Activated naive CD8-positive, alpha-beta T cell treated with anti-CD3 and anti-CD28 coated beads for 36 hours (primary cell): ENCODE measurements around the gene NKG7. TPM values are rescaled to one million over a fixed set of nuclear protein-coding genes. Genes with fewer than 3 reads are reported as not detected.

Experiments
- DNase-seq: peaks from one replicate; pipeline ENCODE4 v3.0.0; 2021
- H3K27ac Mint-ChIP-seq: one replicate; pipeline ENCODE4 v1.8.0; 2022; ENCODE audit warnings: mild to moderate bottlenecking, moderate library complexity, mixed read lengths
- H3K27me3 Mint-ChIP-seq: one replicate; pipeline ENCODE4 v1.8.0; 2022; ENCODE audit warnings: mild to moderate bottlenecking, mixed read lengths
- H3K36me3 Mint-ChIP-seq: one replicate; pipeline ENCODE4 v1.8.0; 2021; ENCODE audit warnings: mild to moderate bottlenecking, mixed read lengths
- H3K4me1 Mint-ChIP-seq: one replicate; pipeline ENCODE4 v1.8.0; 2021; ENCODE audit warnings: mixed read lengths
- H3K4me3 Mint-ChIP-seq: one replicate; pipeline ENCODE4 v1.8.0; 2022; ENCODE audit warnings: mild to moderate bottlenecking, moderate library complexity, mixed read lengths
- H3K9me3 Mint-ChIP-seq: one replicate; pipeline ENCODE4 v1.8.0; 2022; ENCODE audit warnings: mixed read lengths
- total RNA-seq, 2 experiments: library from RNA; stranded (reverse); gene quantifications; one replicate each; pipeline ENCODE4 v1.2.3, GENCODE V29; 2021

NKG7 gene
- total RNA-seq, 2 experiments from 2014 or later = 85.3 to 91.9 TPM

- Mint-ChIP-seq H3K4me3 (peak overlapping the region; percentile 80), H3K4me1 (peaks cover 61% of the 10 kb centered on the region), H3K27ac (peak overlapping the region; percentile 99), H3K9me3 (peaks cover 9% of the 10 kb centered on the region), H3K27me3 (no peaks in the 10 kb centered on the region), H3K36me3 (peaks cover 26% of the 10 kb centered on the region)
- no peak for DNase-seq
These were observed 1.2 kb downstream of the NKG7 start for GRCh38 chr19:51371186-51371690.

- DNase-seq = no peak
- Mint-ChIP-seq H3K27me3 (no peaks in the 10 kb centered on the region), H3K4me1 (peaks cover 54% of the 10 kb centered on the region), H3K4me3 (peak overlapping the region; percentile 80), H3K27ac (no peak overlapping the region), H3K36me3 (peaks cover 25% of the 10 kb centered on the region), H3K9me3 (peaks cover 7% of the 10 kb centered on the region)
These were observed 2.2 kb downstream of the NKG7 start for GRCh38 chr19:51370230-51370629.

- H3K36me3 Mint-ChIP-seq = peaks cover 27% of the 10 kb centered on the region
- peak within 1 kb of the TSS; percentile 99 for H3K4me3 Mint-ChIP-seq
- peaks cover 55% of the 10 kb centered on the region for H3K4me1 Mint-ChIP-seq
- peak within 1 kb of the TSS; percentile 96 for H3K27ac Mint-ChIP-seq
- no peaks in the 10 kb centered on the region for H3K27me3 Mint-ChIP-seq
- H3K9me3 Mint-ChIP-seq = no peaks in the 10 kb centered on the region
- peak; percentile 47 for DNase-seq
These were observed 3.8 kb downstream of the NKG7 start, which contains the start of gene CLDND2 for GRCh38 chr19:51368366-51369282. TSS of gene CLDND2 (minus strand) at chr19:51369003. CDS start at chr19:51368577, 426 bp downstream.

- Mint-ChIP-seq H3K4me1 (peaks cover 54% of the 10 kb centered on the region), H3K9me3 (no peaks in the 10 kb centered on the region), H3K4me3 (peak overlapping the region; percentile 99), H3K36me3 (peaks cover 30% of the 10 kb centered on the region), H3K27me3 (no peaks in the 10 kb centered on the region), H3K27ac (peak overlapping the region; percentile 96)
- peak; percentile 99 for DNase-seq
These were observed 4.7 kb downstream of the NKG7 start for GRCh38 chr19:51367565-51368365.

- peaks cover 32% of the 10 kb centered on the region for H3K36me3 Mint-ChIP-seq
These were observed 5.2 kb downstream of the NKG7 start for GRCh38 chr19:51367255-51367564.

GRCh38 chr19:51366389-51367254 is 5.8 kb downstream of the NKG7 start:
- H3K36me3 Mint-ChIP-seq = peaks cover 32% of the 10 kb centered on the region
- DNase-seq = peak; percentile 96

More at GRCh38 chr19:51367255-51367564, 5.2 kb downstream of the NKG7 start:
- peak overlapping the region; percentile 99 for H3K4me3 Mint-ChIP-seq
- H3K27me3 Mint-ChIP-seq = no peaks in the 10 kb centered on the region
- peaks cover 55% of the 10 kb centered on the region for H3K4me1 Mint-ChIP-seq
- no peak for DNase-seq
- no peaks in the 10 kb centered on the region for H3K9me3 Mint-ChIP-seq
- peak overlapping the region; percentile 96 for H3K27ac Mint-ChIP-seq

GRCh38 chr19:51365965-51366388 is 6.5 kb downstream of the NKG7 start, which contains the start of gene ETFB:
TSS of gene ETFB (minus strand) at chr19:51366388. CDS start at chr19:51366326, 62 bp downstream.
- no peak for DNase-seq
- Mint-ChIP-seq H3K9me3 (no peaks in the 10 kb centered on the region), H3K27ac (peak within 1 kb of the TSS; percentile 96), H3K36me3 (peaks cover 27% of the 10 kb centered on the region), H3K27me3 (no peaks in the 10 kb centered on the region), H3K4me1 (peaks cover 50% of the 10 kb centered on the region), H3K4me3 (peak within 1 kb of the TSS; percentile 99)

More at GRCh38 chr19:51366389-51367254, 5.8 kb downstream of the NKG7 start:
- H3K4me3 Mint-ChIP-seq = peak overlapping the region; percentile 99
- H3K4me1 Mint-ChIP-seq = peaks cover 55% of the 10 kb centered on the region
- H3K9me3 Mint-ChIP-seq = no peaks in the 10 kb centered on the region
- no peaks in the 10 kb centered on the region for H3K27me3 Mint-ChIP-seq
- H3K27ac Mint-ChIP-seq = peak overlapping the region; percentile 96

GRCh38 chr19:51365211-51365964 is 7.1 kb downstream of the NKG7 start:
- Mint-ChIP-seq H3K9me3 (no peaks in the 10 kb centered on the region), H3K36me3 (peaks cover 21% of the 10 kb centered on the region)
- DNase-seq = no peak

GRCh38 chr19:51364200-51365106 is 8.0 kb downstream of the NKG7 start:
- Mint-ChIP-seq H3K4me1 (peaks cover 48% of the 10 kb centered on the region), H3K27me3 (no peaks in the 10 kb centered on the region), H3K27ac (peak overlapping the region; percentile 65), H3K36me3 (peaks cover 18% of the 10 kb centered on the region), H3K9me3 (no peaks in the 10 kb centered on the region), H3K4me3 (peak overlapping the region; percentile 64)
- no peak for DNase-seq

More at GRCh38 chr19:51365211-51365964, 7.1 kb downstream of the NKG7 start:
- Mint-ChIP-seq H3K27ac (peak overlapping the region; percentile 96), H3K27me3 (no peaks in the 10 kb centered on the region), H3K4me1 (peaks cover 48% of the 10 kb centered on the region), H3K4me3 (peak overlapping the region; percentile 99)

GRCh38 chr19:51361239-51361638 is 11.2 kb downstream of the NKG7 start:
- DNase-seq = no peak

GRCh38 chr19:51359294-51359693 is 13.2 kb downstream of the NKG7 start:
- no peak overlapping the region for H3K4me3 Mint-ChIP-seq
- no peak overlapping the region for H3K27ac Mint-ChIP-seq
- H3K4me1 Mint-ChIP-seq = peaks cover 55% of the 10 kb centered on the region
- H3K9me3 Mint-ChIP-seq = no peaks in the 10 kb centered on the region
- no peaks in the 10 kb centered on the region for H3K27me3 Mint-ChIP-seq
- H3K36me3 Mint-ChIP-seq = peaks cover 27% of the 10 kb centered on the region
- no peak for DNase-seq

More at GRCh38 chr19:51361239-51361638, 11.2 kb downstream of the NKG7 start:
- H3K36me3 Mint-ChIP-seq = peaks cover 27% of the 10 kb centered on the region
- H3K27me3 Mint-ChIP-seq = no peaks in the 10 kb centered on the region
- peaks cover 50% of the 10 kb centered on the region for H3K4me1 Mint-ChIP-seq
- no peaks in the 10 kb centered on the region for H3K9me3 Mint-ChIP-seq
- H3K4me3 Mint-ChIP-seq = no peak overlapping the region
- H3K27ac Mint-ChIP-seq = no peak overlapping the region

- Mint-ChIP-seq H3K9me3 (no peaks in the 10 kb centered on the region), H3K27ac (no peak overlapping the region), H3K4me3 (peak overlapping the region; percentile 10), H3K27me3 (no peaks in the 10 kb centered on the region), H3K36me3 (peaks cover 19% of the 10 kb centered on the region), H3K4me1 (peaks cover 43% of the 10 kb centered on the region)
- DNase-seq = no peak
These were observed 14.5 kb downstream of the NKG7 start for GRCh38 chr19:51357952-51358351.
